GM12872 (cell line): ENCODE data around the gene ADCY1.

Experiments
- CTCF ChIP-seq: IDR thresholded peaks from 3 replicates; pipeline ENCODE4 v1.5.1; 2011; ENCODE audit warnings: low read depth, mild to moderate bottlenecking, low read length, moderate library complexity; ENCODE audit not compliant: insufficient read depth

ADCY1 gene

GRCh38 chr7:45650404-45651394, 76.5 kb downstream of the ADCY1 start:
- no peak for TF ChIP-seq CTCF

GRCh38 chr7:45651540-45651939, 77.4 kb downstream of the ADCY1 start:
- TF ChIP-seq CTCF: no peak

- no peak for TF ChIP-seq CTCF
Measured at GRCh38 chr7:45652630-45653029, 78.5 kb downstream of the ADCY1 start.

- no peak for TF ChIP-seq CTCF
Measured at GRCh38 chr7:45653209-45653907, 79.2 kb downstream of the ADCY1 start.

GRCh38 chr7:45654341-45654740, 80.2 kb downstream of the ADCY1 start:
- no peak for TF ChIP-seq CTCF

GRCh38 chr7:45655539-45655938, 81.4 kb downstream of the ADCY1 start:
- TF ChIP-seq CTCF: no peak

- no peak for TF ChIP-seq CTCF
Measured at GRCh38 chr7:45656431-45656830, 82.3 kb downstream of the ADCY1 start.
